ENCODE data around the gene ATM.
"Not testable (repeated sequence)": the region's sequence is repeated elsewhere in the genome, so short reads cannot be mapped to it uniquely, and the experiment has no call there.

ATM gene

GRCh38 chr11:108368134-108368533 lies 145.3 kb downstream of the ATM start:
- no peak for DNase-seq (ENCODE audit: low read depth, low spot score)

DNA sequence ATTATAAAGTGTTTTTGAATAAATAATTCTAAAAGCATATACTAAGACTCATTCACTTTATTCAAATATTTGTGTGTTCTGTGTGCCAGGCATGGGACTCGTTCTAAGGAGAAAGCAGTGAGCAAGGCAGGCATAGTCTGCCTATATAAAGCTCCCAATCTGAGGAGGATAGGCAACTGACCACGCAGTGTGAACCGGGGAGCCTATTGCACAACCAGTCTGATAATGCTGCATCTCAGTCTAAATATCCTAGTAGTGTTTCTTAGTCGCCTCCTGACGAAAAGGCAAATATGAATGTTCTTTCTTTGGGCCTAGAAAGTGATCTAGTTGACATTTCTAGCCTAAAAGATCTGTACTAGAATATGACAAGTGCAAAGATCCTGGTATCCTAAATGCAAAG lies 146.2 kb downstream of the ATM start:
- no peak for DNase-seq (ENCODE audit: low read depth, low spot score)

- DNase-seq (ENCODE audit: low read depth, low spot score) = no peak
Measured at GRCh38 chr11:108370315-108370714, 147.4 kb downstream of the ATM start.

DNA sequence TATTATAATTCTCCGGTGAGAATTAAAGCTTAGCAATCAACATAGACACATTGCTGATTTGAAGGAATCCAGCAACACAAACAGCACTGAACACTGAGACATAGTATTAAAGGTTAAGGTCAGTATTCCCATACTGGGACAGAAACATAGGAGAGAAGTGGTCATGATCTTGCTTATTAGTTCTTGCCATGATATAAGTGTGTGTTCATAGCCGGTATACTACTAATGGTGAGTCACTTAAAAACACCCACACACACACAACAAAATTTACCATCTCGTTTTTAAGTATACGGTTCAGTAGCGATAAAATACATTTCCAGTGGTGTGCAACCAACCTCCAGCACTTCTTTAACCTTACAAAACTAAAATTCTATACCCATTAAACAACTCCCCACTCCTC lies 148.1 kb downstream of the ATM start:
- DNase-seq (ENCODE audit: low read depth, low spot score) = no peak

- not testable (repeated sequence) for DNase-seq (ENCODE audit: low read depth, low spot score)
Measured at GRCh38 chr11:108373505-108373904, 150.6 kb downstream of the ATM start.

DNA sequence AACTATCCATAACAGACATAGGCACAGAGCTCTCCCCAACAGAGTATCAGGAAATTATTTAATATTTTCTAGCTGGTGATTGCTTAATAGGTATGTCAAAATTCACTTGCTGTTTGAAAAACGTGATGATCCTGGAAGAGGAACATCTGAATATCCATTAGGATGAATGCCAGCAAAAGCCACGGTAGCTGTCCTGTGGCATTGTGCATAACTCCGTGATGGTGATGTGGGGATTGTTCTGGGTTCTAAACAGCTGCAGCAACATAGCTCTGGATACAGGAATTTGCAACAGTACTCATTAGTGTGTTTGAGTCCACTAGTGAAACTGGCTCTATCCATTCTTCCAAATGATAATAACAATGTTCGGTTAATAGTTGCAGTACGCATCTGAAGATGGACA lies 165.7 kb downstream of the ATM start:
- no peak for DNase-seq (ENCODE audit: low read depth, low spot score)

DNA sequence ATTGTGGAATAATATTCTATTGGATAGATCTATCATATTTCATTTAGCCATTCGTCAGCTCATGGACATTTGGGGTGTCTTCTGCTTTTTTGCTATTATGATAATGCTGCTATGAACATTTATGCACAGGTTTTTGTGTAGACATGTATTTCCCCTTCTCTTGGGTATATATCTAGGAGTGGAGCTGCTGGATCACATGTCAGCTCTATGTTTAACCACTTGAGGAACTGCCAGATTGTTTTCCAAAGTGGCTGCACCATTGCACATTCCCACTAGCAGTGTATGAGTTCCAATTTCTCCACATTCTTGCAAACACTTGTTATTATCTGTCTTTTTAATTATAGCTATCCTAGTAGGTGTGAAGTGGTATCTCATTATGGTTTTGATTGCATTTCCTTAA lies 169.5 kb downstream of the ATM start:
- DNase-seq (ENCODE audit: low read depth, low spot score) = no peak

DNA sequence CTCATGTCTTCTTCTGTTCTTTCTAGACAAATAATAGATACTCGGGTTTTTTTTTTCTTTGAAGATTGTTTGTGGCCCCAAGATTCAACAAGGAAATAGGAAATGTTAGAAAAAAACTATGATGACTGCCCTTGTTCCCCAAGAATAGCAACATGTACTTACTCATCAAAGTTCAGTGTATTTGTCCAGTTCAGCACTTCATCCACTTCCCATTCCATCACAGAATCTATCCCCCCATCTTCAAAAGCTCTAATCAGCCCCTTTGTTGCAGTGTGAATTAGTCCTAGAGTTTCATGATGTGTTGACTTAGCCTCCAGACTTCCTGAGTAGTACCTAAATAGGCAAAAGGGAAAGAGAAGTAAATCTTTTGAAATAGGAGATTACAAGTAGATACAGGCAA lies 170.2 kb downstream of the ATM start:
- no peak for DNase-seq (ENCODE audit: low read depth, low spot score)

DNA sequence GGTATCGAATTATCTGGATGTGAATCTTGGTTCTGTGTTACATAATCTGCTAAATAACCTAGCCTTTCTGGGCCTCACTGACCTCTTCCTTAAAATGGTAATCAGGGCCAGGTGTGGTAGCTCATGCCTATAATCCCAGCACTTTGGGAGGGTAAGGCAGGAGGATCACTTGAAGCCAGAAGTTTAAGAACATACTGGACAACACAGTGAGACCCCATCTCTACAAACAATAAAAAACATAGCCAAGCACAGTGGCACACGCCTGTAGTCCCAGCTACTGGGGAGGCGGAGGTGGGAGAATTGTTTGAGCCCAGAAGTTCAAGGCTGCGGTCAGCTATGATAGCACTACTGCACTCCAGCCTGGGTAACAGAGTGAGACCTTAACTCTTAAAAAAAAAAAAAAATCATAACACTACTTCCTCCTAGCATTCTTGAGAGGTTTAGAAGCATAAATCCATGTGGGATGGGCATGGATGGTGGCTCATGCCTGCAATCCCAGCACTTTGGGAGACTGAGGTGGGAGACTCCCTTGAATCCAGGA lies 171.9 kb downstream of the ATM start:
- DNase-seq (ENCODE audit: low read depth, low spot score) = no peak

GRCh38 chr11:108396672-108397071 lies 173.8 kb downstream of the ATM start:
- DNase-seq (ENCODE audit: low read depth, low spot score) = not testable (repeated sequence)

- DNase-seq (ENCODE audit: low read depth, low spot score) = no peak
Measured at GRCh38 chr11:108398439-108398838, 175.6 kb downstream of the ATM start.

GRCh38 chr11:108402241-108402640 lies 179.4 kb downstream of the ATM start:
- DNase-seq (ENCODE audit: low read depth, low spot score) = no peak

DNA sequence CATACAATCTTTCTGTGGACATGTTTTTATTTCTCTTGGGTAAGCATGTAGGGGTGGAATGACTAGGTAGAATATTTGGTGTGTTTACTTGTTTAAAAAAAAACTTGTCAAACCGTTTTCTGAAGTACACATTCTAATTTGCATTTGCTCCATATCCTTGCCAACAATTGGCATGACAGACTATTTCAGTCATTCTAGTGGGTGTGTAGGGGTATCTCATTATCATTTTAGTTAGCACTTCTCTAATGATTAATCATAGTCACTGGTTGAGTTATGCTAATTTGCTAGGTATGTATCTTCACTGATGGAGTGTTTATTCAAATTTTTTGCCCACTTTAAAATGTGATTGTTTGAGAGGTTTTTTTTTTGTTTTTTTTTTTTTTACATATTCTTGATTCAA lies 180.2 kb downstream of the ATM start:
- DNase-seq (ENCODE audit: low read depth, low spot score) = no peak

DNA sequence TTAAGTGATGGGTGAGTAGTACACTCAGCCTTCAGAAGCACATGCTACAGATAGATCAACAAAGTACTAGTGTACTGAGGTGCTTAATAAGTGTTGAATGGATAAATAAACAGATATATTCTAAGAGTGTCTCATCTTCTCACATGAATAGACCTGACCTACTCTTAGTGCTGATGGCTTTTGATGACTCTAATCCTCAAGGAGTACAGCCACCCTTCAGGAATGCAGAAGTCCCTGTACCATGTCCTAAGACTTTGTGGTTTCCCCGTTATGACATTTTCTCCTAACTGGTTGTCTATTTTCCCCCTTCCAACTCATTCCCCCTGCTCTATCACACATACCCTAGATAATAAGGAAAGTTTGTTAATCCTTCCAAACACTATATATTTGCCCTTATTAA lies 182.8 kb downstream of the ATM start:
- DNase-seq (ENCODE audit: low read depth, low spot score) = no peak

DNA sequence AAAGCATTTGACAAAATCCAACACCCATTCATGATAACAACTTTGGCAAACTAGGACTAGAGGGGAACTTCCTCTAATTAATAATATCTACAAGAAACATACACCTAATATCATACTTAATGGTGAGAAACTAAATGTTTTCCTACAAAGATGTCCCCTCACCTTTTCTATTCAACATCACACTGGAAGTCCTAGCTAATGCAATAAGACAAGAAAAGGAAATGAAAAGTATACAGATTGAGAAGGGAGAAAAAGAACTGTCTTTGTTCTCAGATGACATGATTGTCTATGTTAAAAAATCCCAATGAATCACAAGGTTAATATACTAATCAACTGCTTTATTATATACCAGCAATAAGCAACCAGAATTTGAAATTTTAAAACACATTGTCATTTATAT lies 192.1 kb downstream of the ATM start:
- DNase-seq (ENCODE audit: low read depth, low spot score) = no peak

- not testable (repeated sequence) for DNase-seq (ENCODE audit: low read depth, low spot score)
Measured at GRCh38 chr11:108417551-108417950, 194.7 kb downstream of the ATM start.
